Transverse colon (tissue), 4 donors: ENCODE results near the gene COP1.

ENCODE experiments used
- EP300 ChIP-seq: sonication (generic); formaldehyde crosslinking; IDR thresholded peaks from one replicate; pipeline ENCODE4 v1.6.1; 2017; ENCODE audit warnings: antibody characterized with exemption, low read depth
- POLR2A ChIP-seq: fragments of 450-650 bp; IDR thresholded peaks from one replicate; pipeline ENCODE4 v1.6.1; 2016; ENCODE audit warnings: antibody characterized with exemption, mild to moderate bottlenecking, moderate library complexity
- POLR2AphosphoS5 ChIP-seq, 3 donors: sonication (generic); formaldehyde crosslinking; IDR thresholded peaks; one replicate each; pipeline ENCODE4 v1.6.1; 2016; ENCODE audit warnings: antibody characterized with exemption in 3 of 3
- TF ChIP-seq, protein P1 (sequence below), 5 experiments: fragments of 200-600 bp in 3 of 5; fragments of 450-650 bp in 2 of 5; sonication (generic) in 3 of 5; IDR thresholded peaks; 1 replicate in 2 of 5; 2 replicates in 3 of 5; pipeline ENCODE4 v1.5.1; 2016 to 2017; ENCODE audit warnings: antibody characterized with exemption in 5 of 5, inconsistent platforms in 3 of 5, mild to moderate bottlenecking in 2 of 5, moderate library complexity in 1 of 5

DNA sequence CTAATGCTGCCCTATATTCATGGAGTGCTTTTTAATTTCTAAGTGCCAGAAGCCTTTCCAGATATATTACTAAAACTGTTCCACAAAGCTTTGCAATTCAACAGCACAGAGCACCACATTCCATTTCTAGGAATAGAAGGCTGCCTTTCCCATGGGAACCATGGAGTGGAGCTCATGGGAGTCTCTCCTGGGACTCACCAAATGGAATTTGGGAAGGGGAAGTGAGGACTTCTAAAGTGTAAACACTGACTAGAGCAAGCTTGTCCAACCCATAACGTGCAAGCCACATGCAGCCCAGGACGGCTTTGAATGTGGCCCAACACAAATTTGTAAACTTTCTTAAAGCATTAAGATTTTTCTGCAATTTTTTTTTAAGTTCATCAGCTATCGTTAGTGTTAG, 273.3 kb downstream of the COP1 start:
- no peak for TF ChIP-seq POLR2AphosphoS5 (IDR thresholded peaks at IDR 0.05)
- TF ChIP-seq, protein P1, sequence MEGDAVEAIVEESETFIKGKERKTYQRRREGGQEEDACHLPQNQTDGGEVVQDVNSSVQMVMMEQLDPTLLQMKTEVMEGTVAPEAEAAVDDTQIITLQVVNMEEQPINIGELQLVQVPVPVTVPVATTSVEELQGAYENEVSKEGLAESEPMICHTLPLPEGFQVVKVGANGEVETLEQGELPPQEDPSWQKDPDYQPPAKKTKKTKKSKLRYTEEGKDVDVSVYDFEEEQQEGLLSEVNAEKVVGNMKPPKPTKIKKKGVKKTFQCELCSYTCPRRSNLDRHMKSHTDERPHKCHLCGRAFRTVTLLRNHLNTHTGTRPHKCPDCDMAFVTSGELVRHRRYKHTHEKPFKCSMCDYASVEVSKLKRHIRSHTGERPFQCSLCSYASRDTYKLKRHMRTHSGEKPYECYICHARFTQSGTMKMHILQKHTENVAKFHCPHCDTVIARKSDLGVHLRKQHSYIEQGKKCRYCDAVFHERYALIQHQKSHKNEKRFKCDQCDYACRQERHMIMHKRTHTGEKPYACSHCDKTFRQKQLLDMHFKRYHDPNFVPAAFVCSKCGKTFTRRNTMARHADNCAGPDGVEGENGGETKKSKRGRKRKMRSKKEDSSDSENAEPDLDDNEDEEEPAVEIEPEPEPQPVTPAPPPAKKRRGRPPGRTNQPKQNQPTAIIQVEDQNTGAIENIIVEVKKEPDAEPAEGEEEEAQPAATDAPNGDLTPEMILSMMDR (IDR thresholded peaks at IDR 0.05), result no peak
- no peak for TF ChIP-seq POLR2A
- TF ChIP-seq EP300, result no peak
